HS-5 (cell line): ENCODE results near the gene IKZF1.

Source experiments
- DNase-seq: peaks from one replicate; pipeline ENCODE4 v3.0.0-alpha.2; 2012; ENCODE audit warnings: low read depth

IKZF1 gene

GRCh38 chr7:50283731-50284130 lies 20.8 kb upstream of the IKZF1 start:
- no peak for DNase-seq

GRCh38 chr7:50284296-50284695 lies 20.2 kb upstream of the IKZF1 start:
- no peak for DNase-seq

GRCh38 chr7:50285269-50285668 lies 19.2 kb upstream of the IKZF1 start:
- DNase-seq, result no peak

- no peak for DNase-seq
These were observed 17.4 kb upstream of the IKZF1 start for GRCh38 chr7:50287129-50287528.

GRCh38 chr7:50292165-50292757 lies 12.3 kb upstream of the IKZF1 start:
- no peak for DNase-seq

- no peak for DNase-seq
These were observed 11.8 kb upstream of the IKZF1 start for GRCh38 chr7:50292763-50293162.

- DNase-seq, result no peak
These were observed 10.9 kb upstream of the IKZF1 start for GRCh38 chr7:50293509-50294179.

GRCh38 chr7:50295133-50295532 lies 9.4 kb upstream of the IKZF1 start:
- DNase-seq, result no peak

GRCh38 chr7:50296799-50297198 lies 7.7 kb upstream of the IKZF1 start:
- no peak for DNase-seq

- DNase-seq, result no peak
These were observed 5.5 kb upstream of the IKZF1 start for GRCh38 chr7:50298811-50299562.

- DNase-seq, result no peak
These were observed 4.2 kb upstream of the IKZF1 start for GRCh38 chr7:50300336-50300735.

- no peak for DNase-seq
These were observed 1.8 kb upstream of the IKZF1 start for GRCh38 chr7:50302486-50303334.

- DNase-seq, result no peak
These were observed 984 bp upstream of the IKZF1 start for GRCh38 chr7:50303335-50304128.

GRCh38 chr7:50304911-50305582 lies 531 bp downstream of the IKZF1 start:
- DNase-seq, result no peak

- no peak for DNase-seq
These were observed 1.3 kb downstream of the IKZF1 start for GRCh38 chr7:50305583-50306493.

GRCh38 chr7:50306494-50307367 lies 2.2 kb downstream of the IKZF1 start:
- no peak for DNase-seq

- no peak for DNase-seq
These were observed 3.0 kb downstream of the IKZF1 start for GRCh38 chr7:50307368-50308032.

- DNase-seq, result no peak
These were observed 3.7 kb downstream of the IKZF1 start for GRCh38 chr7:50308203-50308531.
